Peyer's patch (tissue), 4 donors: ENCODE measurements around the gene GREB1. TPM values are rescaled to one million over a fixed set of nuclear protein-coding genes. Genes with fewer than 3 reads are reported as not detected.

Experiments
- DNase-seq, 3 donors: peaks; one replicate each; pipeline ENCODE4 v3.0.0-alpha.2; 2017 to 2019
- H3K27ac ChIP-seq, 4 donors: fragments of 200-600 bp; sonication (generic); one replicate each; pipeline ENCODE4 v1.5.1; 2016 to 2019
- H3K27me3 ChIP-seq, 2 donors: fragments of 200-600 bp; sonication (generic); one replicate each; pipeline ENCODE4 v1.5.1; 2019
- H3K36me3 ChIP-seq, 3 donors: fragments of 200-600 bp; sonication (generic); one replicate each; pipeline ENCODE4 v1.5.1; 2016 to 2019
- H3K4me1 ChIP-seq, 4 donors: fragments of 200-600 bp; sonication (generic); one replicate each; pipeline ENCODE4 v1.5.1; 2016 to 2019
- H3K4me3 ChIP-seq, 4 donors: fragments of 200-600 bp; sonication (generic); 1 replicate in 3 of 4; 2 replicates in 1 of 4; pipeline ENCODE4 v1.5.1; 2016 to 2019; ENCODE audit warnings: mild to moderate bottlenecking in 1 of 4
- H3K9me3 ChIP-seq, 4 donors: fragments of 200-600 bp; sonication (generic); one replicate each; pipeline ENCODE4 v1.5.1; 2016 to 2019; ENCODE audit warnings: mild to moderate bottlenecking in 1 of 4
- CTCF ChIP-seq, 6 experiments: fragments of 450-650 bp in 4 of 6; fragments of 200-600 bp in 2 of 6; sonication (generic) in 1 of 6; IDR thresholded peaks; one replicate each; pipeline ENCODE4 v1.5.1; 2017 to 2019; ENCODE audit warnings: antibody characterized with exemption in 6 of 6, mild to moderate bottlenecking in 3 of 6, moderate library complexity in 1 of 6
- POLR2A ChIP-seq, 2 donors: fragments of 450-650 bp; IDR thresholded peaks; one replicate each; pipeline ENCODE4 v1.5.1; 2017; ENCODE audit warnings: antibody characterized with exemption in 2 of 2, mild to moderate bottlenecking in 2 of 2, moderate library complexity in 2 of 2
- total RNA-seq, 4 donors: library from RNA; depleted of rRNA; stranded (reverse); fragments of >200 nt; gene quantifications; one replicate each; pipeline ENCODE4 v1.1.0, GENCODE V29; 2016

The GREB1 gene
- total RNA-seq, 4 donors from 2014 or later, result 0.88 to 4.1 (median 1.9) TPM

DNA sequence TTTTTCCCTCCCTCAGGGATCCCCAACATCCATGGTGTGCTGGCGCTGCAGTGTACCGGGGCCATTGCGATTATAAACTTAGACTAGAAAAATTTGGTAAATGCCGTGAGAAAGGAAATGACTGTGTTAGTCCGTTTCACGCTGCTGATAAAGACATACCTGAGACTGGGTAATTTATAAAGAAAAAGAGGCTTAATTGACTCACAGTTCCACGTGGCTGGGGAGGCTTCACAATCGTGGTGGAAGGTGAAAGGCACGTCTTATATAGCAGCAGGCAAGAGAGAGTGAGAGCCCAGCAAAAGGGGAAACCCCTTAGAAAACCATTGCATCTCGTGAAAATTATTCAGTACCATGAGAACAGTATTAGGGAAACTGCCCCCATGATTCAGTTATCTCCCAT, 91.8 kb downstream of the GREB1 start:
- H3K4me1 ChIP-seq, result no peaks in the 10 kb centered on the region
- H3K36me3 ChIP-seq, result no peaks in the 10 kb centered on the region
- no peak for DNase-seq
- no peak overlapping the region for H3K27ac ChIP-seq
- no peaks in the 10 kb centered on the region for H3K9me3 ChIP-seq
- TF ChIP-seq CTCF (IDR thresholded peaks at IDR 0.05) (no peak), POLR2A (IDR thresholded peaks at IDR 0.05) (no peak)
- H3K4me3 ChIP-seq, result no peak overlapping the region
- no peaks in the 10 kb centered on the region for H3K27me3 ChIP-seq

DNA sequence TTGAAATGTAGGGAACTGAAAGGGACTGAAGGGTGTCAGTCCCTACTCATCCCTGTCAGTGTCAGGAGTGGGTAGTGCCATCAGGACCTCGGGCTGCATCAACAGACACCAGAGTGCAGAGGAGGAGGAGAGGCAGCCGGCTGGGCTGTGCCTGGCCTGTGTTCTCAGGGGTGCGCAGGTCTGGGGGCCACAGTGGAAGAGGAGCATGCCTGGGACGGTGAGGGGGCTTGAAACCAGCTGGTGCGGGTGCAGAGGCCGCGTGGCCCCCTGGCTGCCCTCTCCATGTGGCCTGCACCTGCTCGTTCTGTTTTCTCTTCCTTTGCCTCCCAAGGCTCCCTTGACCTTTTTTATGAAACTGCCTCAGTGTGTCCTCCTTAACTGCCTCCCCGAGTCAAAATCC, 94.8 kb downstream of the GREB1 start:
- Histone ChIP-seq H3K9me3 (no peaks in the 10 kb centered on the region), H3K36me3 (no peaks in the 10 kb centered on the region), H3K4me3 (no peak overlapping the region), H3K27me3 (no peaks in the 10 kb centered on the region), H3K27ac (no peak overlapping the region), H3K4me1 (no peaks in the 10 kb centered on the region)
- DNase-seq, result no peak
- TF ChIP-seq POLR2A (IDR thresholded peaks at IDR 0.05), result no peak
- no peak for TF ChIP-seq CTCF (IDR thresholded peaks at IDR 0.05)

- no peaks in the 10 kb centered on the region for H3K36me3 ChIP-seq
- DNase-seq, result no peak
- TF ChIP-seq POLR2A (IDR thresholded peaks at IDR 0.05) (no peak), CTCF (IDR thresholded peaks at IDR 0.05) (no peak)
- H3K9me3 ChIP-seq, result no peaks in the 10 kb centered on the region
- no peak overlapping the region for H3K4me3 ChIP-seq
- no peaks in the 10 kb centered on the region for H3K4me1 ChIP-seq
- no peaks in the 10 kb centered on the region for H3K27me3 ChIP-seq
- H3K27ac ChIP-seq, result no peak overlapping the region
These were observed 95.4 kb downstream of the GREB1 start for GRCh38 chr2:11629215-11629614.

GRCh38 chr2:11629851-11630250, 96.0 kb downstream of the GREB1 start:
- Histone ChIP-seq H3K27ac (no peak overlapping the region), H3K36me3 (no peaks in the 10 kb centered on the region), H3K9me3 (no peaks in the 10 kb centered on the region), H3K4me3 (no peak overlapping the region), H3K4me1 (no peaks in the 10 kb centered on the region), H3K27me3 (no peaks in the 10 kb centered on the region)
- TF ChIP-seq CTCF (IDR thresholded peaks at IDR 0.05) (no peak), POLR2A (IDR thresholded peaks at IDR 0.05) (no peak)
- no peak for DNase-seq

GRCh38 chr2:11630855-11631254, 97.0 kb downstream of the GREB1 start:
- Histone ChIP-seq H3K27ac (no peak overlapping the region), H3K4me3 (no peak overlapping the region), H3K4me1 (no peaks in the 10 kb centered on the region), H3K36me3 (no peaks in the 10 kb centered on the region), H3K27me3 (no peaks in the 10 kb centered on the region), H3K9me3 (no peaks in the 10 kb centered on the region)
- no peak for DNase-seq
- TF ChIP-seq POLR2A (IDR thresholded peaks at IDR 0.05) (no peak), CTCF (IDR thresholded peaks at IDR 0.05) (no peak)

- no peak overlapping the region for H3K27ac ChIP-seq
- no peaks in the 10 kb centered on the region for H3K27me3 ChIP-seq
- H3K4me3 ChIP-seq, result no peak overlapping the region
- H3K9me3 ChIP-seq, result no peaks in the 10 kb centered on the region
- no peak for DNase-seq
- H3K4me1 ChIP-seq, result no peaks in the 10 kb centered on the region
- TF ChIP-seq POLR2A (IDR thresholded peaks at IDR 0.05) (no peak), CTCF (IDR thresholded peaks at IDR 0.05) (no peak)
- no peaks in the 10 kb centered on the region for H3K36me3 ChIP-seq
These were observed 97.6 kb downstream of the GREB1 start for GRCh38 chr2:11631462-11631861.
